ENCODE data around the gene PLXNC1. TPM values are rescaled to one million over a fixed set of nuclear protein-coding genes. Genes with fewer than 3 reads are reported as not detected.
A peak's percentile ranks its signal among the peaks of the same experiment; 100 is the strongest.

Gene PLXNC1
- total RNA-seq, 2 donors from 2014 or later, result 8.4 to 12.4 TPM

DNA sequence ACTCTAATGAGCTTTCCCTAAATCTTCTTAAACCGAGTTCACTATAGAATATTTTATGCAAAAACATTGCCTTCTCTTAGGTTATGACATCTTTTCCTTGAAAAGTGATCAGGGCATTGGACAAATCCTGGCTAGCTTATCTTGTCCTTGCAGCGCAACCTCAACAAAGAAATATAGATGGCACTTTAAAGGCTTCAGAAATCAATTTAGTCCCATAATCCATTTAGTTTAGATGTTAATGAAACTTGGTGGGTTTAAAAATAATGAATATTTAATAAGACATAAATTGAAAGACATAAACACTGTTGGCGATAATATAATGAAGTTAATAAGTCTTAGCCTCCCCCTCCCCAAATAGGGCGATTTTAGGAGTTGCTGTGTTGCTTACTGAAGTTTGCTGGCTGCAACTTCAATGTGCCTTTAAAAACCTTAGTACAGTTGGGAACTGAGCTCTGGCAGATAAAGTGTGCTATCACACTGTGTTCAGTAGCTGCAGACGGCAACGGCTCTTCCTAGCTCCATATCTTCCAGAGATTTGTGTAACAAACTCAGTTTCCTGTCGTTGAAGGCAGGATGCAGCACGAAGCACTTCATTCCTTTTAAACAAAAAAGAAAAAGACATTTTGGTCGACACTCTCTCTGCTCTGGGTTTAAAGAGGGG lies 19.5 kb downstream of the PLXNC1 start:
- intact Hi-C loops (cut with DNase I), result no loop called here
- Histone ChIP-seq H3K36me3 (no peaks in the 10 kb centered on the region), H3K27me3 (no peaks in the 10 kb centered on the region), H3K9me3 (no peaks in the 10 kb centered on the region), H3K4me3 (no peak overlapping the region), H3K4me1 (no peaks in the 10 kb centered on the region), H3K27ac (no peak overlapping the region), H3K9ac (ENCODE audit: low read depth in 2 of 2, low read length in 2 of 2) (no peak overlapping the region)
- DNase-seq, result no peak
- TF ChIP-seq, protein P1, sequence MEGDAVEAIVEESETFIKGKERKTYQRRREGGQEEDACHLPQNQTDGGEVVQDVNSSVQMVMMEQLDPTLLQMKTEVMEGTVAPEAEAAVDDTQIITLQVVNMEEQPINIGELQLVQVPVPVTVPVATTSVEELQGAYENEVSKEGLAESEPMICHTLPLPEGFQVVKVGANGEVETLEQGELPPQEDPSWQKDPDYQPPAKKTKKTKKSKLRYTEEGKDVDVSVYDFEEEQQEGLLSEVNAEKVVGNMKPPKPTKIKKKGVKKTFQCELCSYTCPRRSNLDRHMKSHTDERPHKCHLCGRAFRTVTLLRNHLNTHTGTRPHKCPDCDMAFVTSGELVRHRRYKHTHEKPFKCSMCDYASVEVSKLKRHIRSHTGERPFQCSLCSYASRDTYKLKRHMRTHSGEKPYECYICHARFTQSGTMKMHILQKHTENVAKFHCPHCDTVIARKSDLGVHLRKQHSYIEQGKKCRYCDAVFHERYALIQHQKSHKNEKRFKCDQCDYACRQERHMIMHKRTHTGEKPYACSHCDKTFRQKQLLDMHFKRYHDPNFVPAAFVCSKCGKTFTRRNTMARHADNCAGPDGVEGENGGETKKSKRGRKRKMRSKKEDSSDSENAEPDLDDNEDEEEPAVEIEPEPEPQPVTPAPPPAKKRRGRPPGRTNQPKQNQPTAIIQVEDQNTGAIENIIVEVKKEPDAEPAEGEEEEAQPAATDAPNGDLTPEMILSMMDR (IDR thresholded peaks at IDR 0.05), result no peak

DNA sequence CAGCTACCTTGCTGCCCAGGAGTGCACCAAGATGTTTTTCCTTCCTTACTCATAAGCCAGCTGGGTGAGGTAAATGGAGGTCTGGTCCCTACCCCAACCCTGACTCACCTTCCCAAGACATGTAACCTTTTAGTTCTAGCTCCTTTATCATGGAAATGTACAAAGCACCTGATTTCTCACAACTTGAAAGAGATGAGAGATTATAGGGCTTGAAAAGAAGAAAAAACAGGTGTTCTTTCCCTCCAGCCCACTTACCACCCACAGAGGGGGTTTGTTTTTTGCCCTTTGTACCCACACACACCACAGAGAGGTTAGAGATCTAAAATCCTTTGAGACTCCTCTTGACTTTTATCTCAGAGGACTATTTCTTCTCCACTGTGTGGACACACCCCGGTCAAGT lies 21.1 kb downstream of the PLXNC1 start:
- H3K9me3 ChIP-seq, result no peaks in the 10 kb centered on the region
- no peaks in the 10 kb centered on the region for H3K27me3 ChIP-seq
- H3K36me3 ChIP-seq, result no peaks in the 10 kb centered on the region
- no peaks in the 10 kb centered on the region for H3K4me1 ChIP-seq
- H3K4me3 ChIP-seq, result no peak overlapping the region
- intact Hi-C loops (cut with DNase I), result no loop called here
- no peak overlapping the region for H3K27ac ChIP-seq
- no peak overlapping the region for H3K9ac ChIP-seq (ENCODE audit: low read depth in 2 of 2, low read length in 2 of 2)
- TF ChIP-seq, protein P1 (IDR thresholded peaks at IDR 0.05), result no peak
- DNase-seq, result no peak

DNA sequence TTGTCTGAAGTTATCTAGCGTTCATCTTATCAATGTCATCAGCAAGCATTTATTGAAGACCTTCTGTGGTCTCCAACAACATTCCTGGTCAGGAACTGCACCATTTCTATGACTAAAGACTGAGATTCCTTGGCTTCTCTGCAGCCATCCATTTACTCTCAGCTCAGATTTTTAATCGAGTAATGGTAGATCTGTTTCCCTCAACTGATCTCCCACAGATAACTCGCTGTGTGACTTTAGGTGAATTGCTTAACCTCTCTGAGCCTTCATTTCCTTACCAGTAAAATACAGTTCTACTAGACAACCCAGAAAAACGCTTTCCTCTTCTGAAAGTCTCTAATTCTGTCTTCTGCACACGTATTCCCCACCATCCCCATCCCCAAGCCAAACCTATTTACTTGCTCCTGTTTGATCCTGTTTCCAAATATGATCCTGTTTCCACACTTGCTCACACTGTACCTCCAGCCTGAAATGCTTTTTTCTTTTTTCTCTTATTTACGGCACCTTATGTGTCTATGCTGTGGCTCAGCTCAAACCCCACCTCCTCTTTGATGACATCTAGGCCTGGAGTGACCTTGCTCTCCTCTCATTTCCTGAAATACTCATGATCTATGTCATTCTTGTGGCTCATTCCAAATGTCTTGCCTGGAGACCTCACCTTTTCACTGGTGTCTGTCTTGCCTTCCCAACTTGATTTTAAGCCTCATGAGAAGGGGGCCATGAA lies 21.8 kb downstream of the PLXNC1 start:
- Histone ChIP-seq H3K27ac (no peak overlapping the region), H3K36me3 (no peaks in the 10 kb centered on the region), H3K9me3 (no peaks in the 10 kb centered on the region), H3K4me1 (no peaks in the 10 kb centered on the region), H3K9ac (ENCODE audit: low read depth in 2 of 2, low read length in 2 of 2) (no peak overlapping the region), H3K27me3 (no peaks in the 10 kb centered on the region), H3K4me3 (no peak overlapping the region)
- no peak for DNase-seq
- TF ChIP-seq, protein P1 (IDR thresholded peaks at IDR 0.05), result no peak
- intact Hi-C loops (cut with DNase I), result no loop called here

DNA sequence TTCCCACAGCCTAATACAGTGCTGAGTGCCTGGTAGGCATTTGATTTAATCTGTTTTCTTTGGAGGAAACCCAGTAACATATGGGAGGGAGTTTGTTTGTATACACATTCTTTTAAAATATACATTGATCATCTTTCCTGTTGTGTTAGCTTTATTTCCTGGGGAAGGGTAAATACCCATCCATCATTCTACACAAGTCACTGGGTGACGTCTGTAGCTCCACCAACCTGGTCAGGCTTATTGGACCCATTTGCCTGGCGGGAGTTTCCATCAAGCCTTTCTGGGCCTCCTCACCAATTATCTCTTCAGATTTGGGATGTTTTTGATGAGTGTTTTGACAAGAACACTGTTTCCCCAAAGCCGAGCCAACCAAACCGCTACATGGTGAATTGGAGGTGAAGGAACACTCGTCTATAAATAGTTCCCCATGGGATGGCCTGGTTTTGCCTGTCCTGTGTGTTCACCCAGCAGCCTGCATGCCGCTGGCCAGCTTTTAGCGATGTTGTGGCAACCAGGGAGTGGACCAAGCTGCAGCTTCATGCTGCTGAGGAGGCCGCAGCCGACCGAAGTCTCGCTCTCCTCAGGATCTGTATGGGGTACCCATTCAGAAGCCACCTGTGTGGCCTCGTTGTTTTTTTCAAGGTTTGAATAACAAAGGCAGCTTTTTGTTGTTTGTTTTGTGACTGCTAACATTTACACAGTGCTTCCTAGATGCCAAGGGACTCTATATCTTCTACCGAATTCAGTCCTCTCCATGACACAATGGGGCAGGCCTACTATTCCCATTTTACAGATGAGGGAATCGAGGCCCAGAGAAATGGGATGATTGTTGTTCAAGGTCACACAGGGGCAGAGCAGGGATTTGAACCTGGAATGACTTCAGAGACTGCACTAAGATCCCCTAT lies 22.6 kb downstream of the PLXNC1 start:
- TF ChIP-seq, protein P1 (IDR thresholded peaks at IDR 0.05), result no peak
- no peaks in the 10 kb centered on the region for H3K27me3 ChIP-seq
- intact Hi-C loops (cut with DNase I), result no loop called here
- H3K4me3 ChIP-seq, result no peak overlapping the region
- no peak overlapping the region for H3K27ac ChIP-seq
- no peaks in the 10 kb centered on the region for H3K36me3 ChIP-seq
- peak overlapping the region in 1 of 2 donors; percentile 24 for H3K9ac ChIP-seq (ENCODE audit: low read depth in 2 of 2, low read length in 2 of 2)
- H3K4me1 ChIP-seq, result no peaks in the 10 kb centered on the region
- no peaks in the 10 kb centered on the region for H3K9me3 ChIP-seq
- no peak for DNase-seq

DNA sequence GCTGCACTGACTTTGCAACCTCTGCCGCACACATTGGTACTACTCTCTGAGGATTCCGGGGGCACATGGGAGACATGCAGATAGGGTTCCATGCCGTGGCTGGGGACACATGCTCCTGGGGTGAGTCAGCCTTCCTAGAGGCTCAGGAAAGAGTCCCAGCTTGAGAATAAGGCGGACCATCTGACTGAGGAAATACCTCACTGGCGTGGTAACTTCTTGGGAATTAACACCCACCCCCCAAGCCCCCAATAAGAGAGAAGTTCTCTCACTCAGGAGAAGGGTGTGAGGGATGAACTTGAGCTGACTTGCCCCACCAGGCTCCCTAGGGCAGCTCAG lies 23.2 kb downstream of the PLXNC1 start:
- no peaks in the 10 kb centered on the region for H3K4me1 ChIP-seq
- TF ChIP-seq, protein P1 (IDR thresholded peaks at IDR 0.05), result no peak
- no peak overlapping the region for H3K9ac ChIP-seq (ENCODE audit: low read depth in 2 of 2, low read length in 2 of 2)
- H3K36me3 ChIP-seq, result no peaks in the 10 kb centered on the region
- no peak overlapping the region for H3K27ac ChIP-seq
- no peak overlapping the region for H3K4me3 ChIP-seq
- H3K27me3 ChIP-seq, result no peaks in the 10 kb centered on the region
- intact Hi-C loops (cut with DNase I), result no loop called here
- DNase-seq, result no peak
- no peaks in the 10 kb centered on the region for H3K9me3 ChIP-seq

Measured in colonic mucosa (tissue), 4 donors.